Naive thymus-derived CD8-positive, alpha-beta T cell (primary cell): Measurements from ENCODE around the gene TMEM208. TPM values are rescaled to one million over a fixed set of nuclear protein-coding genes. Genes with fewer than 3 reads are reported as not detected.

Source experiments
- ATAC-seq, 2 donors: fragments of 150-1000 bp; cut with Tn5 transposase in 1 of 2; sonication (Bioruptor Pico), chemical (Tn5 transposase) in 1 of 2; 1 replicate in 1 of 2; 2 replicates in 1 of 2; pipeline ENCODE4 v1.10.0; 2021; ENCODE audit warnings: mild to moderate bottlenecking in 2 of 2, moderate library complexity in 2 of 2
- POLR2A ChIA-PET: fragments of 350-600 bp; sonication (Branson Sonifier 250); formaldehyde crosslinking; loops from one replicate; lab custom pipeline; 2021; ENCODE audit warnings: antibody characterized with exemption; lab: Charles Lee
- DNase-seq, 10 donors: peaks; one replicate each; pipeline versions ENCODE4 v3.0.0 to v3.0.0-alpha.2; 2020 to 2022
- H3K27ac Mint-ChIP-seq, 10 donors: one replicate each; pipeline ENCODE4 v1.8.0; 2020 to 2022; ENCODE audit warnings: mild to moderate bottlenecking in 10 of 10, mixed read lengths in 10 of 10, moderate library complexity in 4 of 10, inconsistent platforms in 1 of 10
- H3K27me3 Mint-ChIP-seq, 5 donors: one replicate each; pipeline ENCODE4 v1.8.0; 2021 to 2022; ENCODE audit warnings: mixed read lengths in 5 of 5
- H3K36me3 Mint-ChIP-seq, 3 donors: one replicate each; pipeline ENCODE4 v1.8.0; 2020 to 2022; ENCODE audit warnings: mixed read lengths in 3 of 3, mild to moderate bottlenecking in 2 of 3, inconsistent platforms in 1 of 3
- H3K4me1 Mint-ChIP-seq, 4 donors: one replicate each; pipeline ENCODE4 v1.8.0; 2021 to 2022; ENCODE audit warnings: mixed read lengths in 4 of 4
- H3K4me3 Mint-ChIP-seq, 10 donors: one replicate each; pipeline ENCODE4 v1.8.0; 2020 to 2022; ENCODE audit warnings: mild to moderate bottlenecking in 10 of 10, mixed read lengths in 10 of 10, moderate library complexity in 6 of 10, inconsistent platforms in 1 of 10
- H3K9me3 Mint-ChIP-seq, 9 donors: one replicate each; pipeline ENCODE4 v1.8.0; 2020 to 2022; ENCODE audit warnings: mixed read lengths in 9 of 9, mild to moderate bottlenecking in 3 of 9, inconsistent platforms in 1 of 9, moderate library complexity in 1 of 9
- polyA plus RNA-seq, 3 donors: library from polyadenylated mRNA; unstranded; fragments of 300-500 nt; fragmentation: Illumina TruSeq; gene quantifications; one replicate each; pipeline ENCODE4 v1.2.3, GENCODE V29; 2021
- total RNA-seq, 8 experiments: library from RNA in 2 of 8; stranded (reverse) in 2 of 8; gene quantifications; one replicate each; pipeline ENCODE4 v1.2.3 and lab custom pipeline; 2021 to 2026

TMEM208 gene
- total and polyA plus RNA-seq, 5 experiments from 2014 or later: 40.0 to 88.4 (median 65.3) TPM

DNA sequence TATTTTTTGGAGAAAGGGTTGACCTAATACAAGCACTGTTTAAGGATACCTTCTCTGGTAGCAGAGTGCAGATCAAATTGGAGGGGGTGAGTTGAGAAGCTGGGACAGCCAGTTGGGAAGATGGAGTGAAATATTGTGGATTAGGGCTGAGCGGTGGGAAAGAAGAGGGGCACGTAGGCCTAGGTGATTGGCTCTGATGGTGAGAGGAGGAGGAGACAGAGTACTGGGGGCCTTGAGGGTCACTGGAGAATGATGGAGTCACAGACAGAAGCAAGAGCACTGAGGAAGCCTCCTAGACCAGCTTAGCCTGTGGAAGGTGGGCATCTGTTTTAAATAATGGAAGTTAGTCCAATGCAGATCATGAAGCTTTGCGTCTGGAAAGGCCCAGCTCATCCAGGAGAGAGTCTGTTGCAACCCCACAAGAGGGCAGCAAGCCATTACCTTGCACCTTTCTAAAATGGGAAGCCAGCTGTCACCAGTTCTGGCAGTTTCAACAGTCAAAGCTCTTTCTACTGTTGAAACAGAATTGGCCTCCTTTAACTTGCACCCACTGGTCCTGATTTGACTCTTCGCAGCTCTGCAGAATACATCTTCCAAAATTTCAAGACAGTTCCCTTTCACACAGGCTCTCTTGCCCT is 33.6 kb downstream of the TMEM208 start:
- Mint-ChIP-seq H3K27me3 (peaks cover 8 to 52% (median 28%) of the 10 kb centered on the region in 5 donors), H3K27ac (peak overlapping the region in 1 of 10 donors; percentile 62), H3K4me1 (peaks cover 0 to 8% (median 0%) of the 10 kb centered on the region in 4 donors), H3K4me3 (no peak overlapping the region), H3K9me3 (no peaks in the 10 kb centered on the region), H3K36me3 (no peaks in the 10 kb centered on the region)
- DNase-seq (no peak), ATAC-seq (no peak)
- POLR2A ChIA-PET: interaction anchor here (0.6 to 0.7 kb wide), 3 partner anchors 10 to 375 kb away, joined by 3 to 5 read pairs (median 4); no protein-coding TSS in a partner anchor

GRCh38 chr16:67263201-67263600 is 36.3 kb downstream of the TMEM208 start:
- peaks cover 3 to 38% (median 15%) of the 10 kb centered on the region in 5 donors for H3K27me3 Mint-ChIP-seq
- H3K36me3 Mint-ChIP-seq: no peaks in the 10 kb centered on the region
- DNase-seq (no peak), ATAC-seq (no peak)
- H3K4me1 Mint-ChIP-seq: peaks cover 0 to 8% (median 0%) of the 10 kb centered on the region in 4 donors
- POLR2A ChIA-PET: no interaction called here
- H3K9me3 Mint-ChIP-seq: no peaks in the 10 kb centered on the region
- peak overlapping the region in 1 of 10 donors; percentile 48 for H3K27ac Mint-ChIP-seq
- H3K4me3 Mint-ChIP-seq: no peak overlapping the region

- no peaks in the 10 kb centered on the region for H3K36me3 Mint-ChIP-seq
- no peak overlapping the region for H3K27ac Mint-ChIP-seq
- POLR2A ChIA-PET: no interaction called here
- H3K4me3 Mint-ChIP-seq: no peak overlapping the region
- ATAC-seq (no peak), DNase-seq (no peak)
- no peaks in the 10 kb centered on the region for H3K9me3 Mint-ChIP-seq
- peaks cover 0 to 8% (median 0%) of the 10 kb centered on the region in 4 donors for H3K4me1 Mint-ChIP-seq
- peaks cover 3 to 37% (median 15%) of the 10 kb centered on the region in 5 donors for H3K27me3 Mint-ChIP-seq
Observed at GRCh38 chr16:67264277-67264676, 37.3 kb downstream of the TMEM208 start.

- H3K27ac Mint-ChIP-seq: no peak overlapping the region
- H3K4me3 Mint-ChIP-seq: no peak overlapping the region
- no peaks in the 10 kb centered on the region for H3K9me3 Mint-ChIP-seq
- H3K27me3 Mint-ChIP-seq: peaks cover 3 to 32% (median 15%) of the 10 kb centered on the region in 5 donors
- peaks cover 0 to 5% (median 0%) of the 10 kb centered on the region in 4 donors for H3K4me1 Mint-ChIP-seq
- DNase-seq (no peak), ATAC-seq (no peak)
- H3K36me3 Mint-ChIP-seq: no peaks in the 10 kb centered on the region
- POLR2A ChIA-PET: no interaction called here
Observed at GRCh38 chr16:67264866-67265265, 37.9 kb downstream of the TMEM208 start.

- H3K27me3 Mint-ChIP-seq: peaks cover 0 to 28% (median 10%) of the 10 kb centered on the region in 5 donors
- H3K4me1 Mint-ChIP-seq: peaks cover 0 to 3% (median 0%) of the 10 kb centered on the region in 4 donors
- H3K36me3 Mint-ChIP-seq: no peaks in the 10 kb centered on the region
- no peak overlapping the region for H3K27ac Mint-ChIP-seq
- ATAC-seq (no peak), DNase-seq (no peak)
- no peaks in the 10 kb centered on the region for H3K9me3 Mint-ChIP-seq
- POLR2A ChIA-PET: interaction anchor here (0.5 kb wide), 1 partner anchor 703 kb away, joined by 3 read pairs; no protein-coding TSS in a partner anchor
- no peak overlapping the region for H3K4me3 Mint-ChIP-seq
Observed at GRCh38 chr16:67265834-67266233, 38.9 kb downstream of the TMEM208 start.

- POLR2A ChIA-PET: no interaction called here
- H3K27ac Mint-ChIP-seq: no peak overlapping the region
Observed at GRCh38 chr16:67268136-67268579, 41.2 kb downstream of the TMEM208 start.

GRCh38 chr16:67269766-67270165 is 42.8 kb downstream of the TMEM208 start:
- peaks cover 0 to 3% (median 0%) of the 10 kb centered on the region in 5 donors for H3K27me3 Mint-ChIP-seq
- H3K36me3 Mint-ChIP-seq: no peaks in the 10 kb centered on the region
- POLR2A ChIA-PET: no interaction called here
- H3K9me3 Mint-ChIP-seq: no peaks in the 10 kb centered on the region
- ATAC-seq: no peak
- no peak overlapping the region for H3K27ac Mint-ChIP-seq
- DNase-seq: no peak
- no peak overlapping the region for H3K4me3 Mint-ChIP-seq
- no peaks in the 10 kb centered on the region for H3K4me1 Mint-ChIP-seq

More at GRCh38 chr16:67268136-67268579, 41.2 kb downstream of the TMEM208 start:
- H3K4me1 Mint-ChIP-seq: peaks cover 0 to 2% (median 0%) of the 10 kb centered on the region in 4 donors
- H3K9me3 Mint-ChIP-seq: no peaks in the 10 kb centered on the region
- peaks cover 0 to 6% (median 4%) of the 10 kb centered on the region in 5 donors for H3K27me3 Mint-ChIP-seq
- H3K4me3 Mint-ChIP-seq: no peak overlapping the region
- no peak for DNase-seq
- no peak for ATAC-seq
- H3K36me3 Mint-ChIP-seq: no peaks in the 10 kb centered on the region

GRCh38 chr16:67270931-67271338 is 44.0 kb downstream of the TMEM208 start:
- ATAC-seq (no peak), DNase-seq (no peak)
- no peak overlapping the region for H3K4me3 Mint-ChIP-seq
- H3K27ac Mint-ChIP-seq: no peak overlapping the region
- H3K36me3 Mint-ChIP-seq: peaks cover 0 to 6% (median 0%) of the 10 kb centered on the region in 3 donors
- peaks cover 0 to 3% (median 1%) of the 10 kb centered on the region in 4 donors for H3K4me1 Mint-ChIP-seq
- peaks cover 0 to under 1% (median 0%) of the 10 kb centered on the region in 5 donors for H3K27me3 Mint-ChIP-seq
- POLR2A ChIA-PET: interaction anchor here (0.6 kb wide), 1 partner anchor 242 kb away, joined by 3 read pairs; no protein-coding TSS in a partner anchor
- H3K9me3 Mint-ChIP-seq: no peaks in the 10 kb centered on the region

DNA sequence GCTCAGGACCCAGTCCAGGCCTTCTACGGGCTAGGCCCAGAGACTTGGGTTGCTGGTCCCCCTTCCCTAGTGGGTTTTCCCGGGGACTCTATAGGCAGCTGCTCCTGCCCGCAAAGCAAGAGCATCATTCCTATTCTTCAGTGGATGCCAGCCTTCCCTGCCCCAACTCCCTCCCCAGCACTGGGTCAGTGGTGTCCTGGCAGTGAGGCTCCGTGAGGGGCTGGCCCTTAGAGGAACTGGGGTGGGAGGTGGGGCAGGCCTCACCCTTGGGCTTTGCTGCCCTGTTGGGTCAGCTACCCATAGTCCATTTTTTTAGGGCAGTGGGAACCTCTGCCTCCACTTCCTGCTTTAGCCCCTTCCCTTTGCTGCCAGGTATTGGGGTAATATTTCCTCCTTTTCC is 44.5 kb downstream of the TMEM208 start:
- H3K27me3 Mint-ChIP-seq: no peaks in the 10 kb centered on the region
- no peak overlapping the region for H3K4me3 Mint-ChIP-seq
- no peaks in the 10 kb centered on the region for H3K9me3 Mint-ChIP-seq
- peaks cover 0 to 6% (median 2%) of the 10 kb centered on the region in 4 donors for H3K4me1 Mint-ChIP-seq
- ATAC-seq (no peak), DNase-seq (no peak)
- POLR2A ChIA-PET: interaction anchor here (0.6 kb wide), 1 partner anchor 242 kb away, joined by 3 read pairs; no protein-coding TSS in a partner anchor
- H3K36me3 Mint-ChIP-seq: peaks cover 0 to 11% (median 0%) of the 10 kb centered on the region in 3 donors
- H3K27ac Mint-ChIP-seq: no peak overlapping the region

- Mint-ChIP-seq H3K4me3 (peak overlapping the region in 1 of 10 donors; percentile 15), H3K36me3 (peaks cover 0 to 18% (median 0%) of the 10 kb centered on the region in 3 donors), H3K27me3 (no peaks in the 10 kb centered on the region), H3K4me1 (peaks cover 5 to 26% (median 17%) of the 10 kb centered on the region in 4 donors), H3K9me3 (no peaks in the 10 kb centered on the region), H3K27ac (peak overlapping the region in 3 of 10 donors; percentile 24 to 46 (median 28))
- no peak for DNase-seq
- POLR2A ChIA-PET: no interaction called here
- ATAC-seq: no peak
Observed at GRCh38 chr16:67275321-67275720, 48.4 kb downstream of the TMEM208 start.

DNA sequence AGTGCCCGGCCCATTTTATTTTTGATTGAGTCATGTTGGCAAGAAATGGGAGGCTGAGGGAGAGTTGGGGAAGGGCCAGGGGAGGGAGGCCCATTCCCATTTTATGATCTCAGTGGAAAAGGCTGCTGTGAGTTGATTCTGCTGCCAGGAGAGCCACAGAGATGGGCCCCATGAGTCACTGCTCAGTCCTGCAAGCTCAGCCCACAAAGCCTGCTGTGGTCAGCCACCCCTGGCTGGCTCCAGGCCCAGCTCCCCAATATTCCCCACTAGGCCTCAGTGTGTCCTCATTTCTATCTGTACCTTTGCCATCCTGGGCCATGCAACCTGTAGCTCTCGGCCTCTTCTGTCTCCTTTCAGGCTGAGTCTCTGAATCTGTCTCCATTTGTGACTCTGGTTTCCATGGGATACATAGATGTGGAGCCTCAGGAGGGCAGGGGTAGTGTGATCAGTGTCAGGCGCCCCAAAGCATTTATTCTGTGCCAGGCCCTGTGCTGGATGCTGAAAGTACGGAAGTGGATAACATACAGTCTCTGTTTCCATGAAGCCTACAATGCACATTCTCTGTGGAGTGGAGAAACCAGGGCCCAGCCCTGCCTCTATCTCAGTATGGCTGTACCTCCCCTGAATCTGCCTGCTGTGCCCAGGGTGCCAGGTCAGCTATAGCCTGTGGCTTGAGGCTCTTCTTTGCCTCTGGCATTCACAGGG is 50.5 kb downstream of the TMEM208 start:
- ATAC-seq (no peak), DNase-seq (no peak)
- H3K27me3 Mint-ChIP-seq: no peaks in the 10 kb centered on the region
- POLR2A ChIA-PET: no interaction called here
- peaks cover 5 to 31% (median 19%) of the 10 kb centered on the region in 4 donors for H3K4me1 Mint-ChIP-seq
- no peaks in the 10 kb centered on the region for H3K9me3 Mint-ChIP-seq
- H3K36me3 Mint-ChIP-seq: peaks cover 0 to 18% (median 0%) of the 10 kb centered on the region in 3 donors
- peak overlapping the region; percentile 4 to 82 (median 54) for H3K27ac Mint-ChIP-seq
- H3K4me3 Mint-ChIP-seq: peak overlapping the region in 9 of 10 donors; percentile 28 to 77 (median 56)

DNA sequence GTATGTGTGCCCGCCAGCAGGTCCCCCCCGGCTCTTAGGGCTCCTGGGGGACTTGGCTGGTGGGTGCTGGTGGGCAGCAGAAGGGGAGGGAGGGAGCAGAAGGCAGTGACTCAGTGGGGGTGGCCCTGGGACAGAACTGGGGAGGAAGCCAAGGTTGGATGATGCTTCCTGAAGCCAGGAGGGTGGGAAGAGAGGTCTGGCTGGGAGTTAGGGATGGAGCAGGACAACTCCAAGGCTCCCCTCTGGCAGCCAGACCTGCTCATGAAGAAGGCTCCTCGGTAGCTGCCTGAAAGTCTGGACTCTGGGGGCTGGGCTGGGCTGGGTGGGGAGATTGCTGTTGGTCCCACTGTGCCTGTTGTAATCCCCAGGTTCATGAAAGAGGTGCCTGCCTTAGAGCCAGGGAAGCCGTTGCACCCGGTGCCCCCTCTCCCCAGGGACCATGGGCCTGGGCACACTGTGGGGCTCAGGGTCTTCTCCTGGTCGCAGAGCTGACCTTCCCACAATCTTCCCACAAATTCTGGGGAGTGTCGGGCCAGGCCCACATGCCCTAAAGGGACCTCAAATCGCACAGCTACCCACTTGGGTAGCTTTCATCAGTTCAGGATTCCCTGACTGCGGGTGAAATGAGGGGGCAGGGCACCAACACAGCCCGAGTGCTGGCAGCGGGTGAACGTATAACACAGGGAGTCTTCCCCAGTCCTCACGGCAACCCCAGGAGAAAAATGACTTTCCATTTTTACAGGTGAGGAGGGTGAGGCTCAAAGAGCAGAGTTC is 51.3 kb downstream of the TMEM208 start:
- Mint-ChIP-seq H3K36me3 (peaks cover 4 to 18% (median 4%) of the 10 kb centered on the region in 3 donors), H3K27ac (peak overlapping the region; percentile 31 to 87 (median 69)), H3K9me3 (no peaks in the 10 kb centered on the region), H3K27me3 (no peaks in the 10 kb centered on the region), H3K4me3 (peak overlapping the region; percentile 76 to 88 (median 82)), H3K4me1 (peaks cover 5 to 31% (median 19%) of the 10 kb centered on the region in 4 donors)
- POLR2A ChIA-PET: interaction anchor here (1.0 to 1.1 kb wide), 2 partner anchors 51 to 529 kb away, joined by 3 to 6 read pairs; partner anchors contain the start of genes RANBP10, TMEM208 and TSNAXIP1
- no peak for DNase-seq
- no peak for ATAC-seq
